ENCODE data around the gene LMNA.

The LMNA gene

GRCh38 chr1:156082309-156083091, 32.0 kb upstream of the LMNA start, which contains the start of gene MEX3A:
Gene MEX3A (minus strand): TSS chr1:156082465. CDS start chr1:156081998, 467 bp downstream.
- DNase-seq = peak in 2 of 4 experiments; percentile 27 to 46

- DNase-seq = no peak
Observed at GRCh38 chr1:156083800-156084790, 30.4 kb upstream of the LMNA start.

GRCh38 chr1:156086256-156086662, 28.3 kb upstream of the LMNA start:
- DNase-seq = no peak

GRCh38 chr1:156089704-156090103, 24.8 kb upstream of the LMNA start:
- no peak for DNase-seq

- DNase-seq = no peak
Observed at GRCh38 chr1:156090138-156090839, 24.2 kb upstream of the LMNA start.

GRCh38 chr1:156090840-156091188, 23.7 kb upstream of the LMNA start:
- DNase-seq = peak; percentile 85 to 92 (median 87)

- DNase-seq = no peak
Observed at GRCh38 chr1:156091610-156092009, 22.9 kb upstream of the LMNA start.

- no peak for DNase-seq
Observed at GRCh38 chr1:156095906-156096508, 18.5 kb upstream of the LMNA start.

GRCh38 chr1:156096640-156097391, 17.7 kb upstream of the LMNA start:
- peak; percentile 47 to 70 (median 58) for DNase-seq

- DNase-seq = no peak
Observed at GRCh38 chr1:156097499-156098178, 16.9 kb upstream of the LMNA start.

GRCh38 chr1:156098784-156099183, 15.7 kb upstream of the LMNA start:
- no peak for DNase-seq

- no peak for DNase-seq
Observed at GRCh38 chr1:156099282-156099681, 15.2 kb upstream of the LMNA start.

GRCh38 chr1:156100205-156100995, 14.1 kb upstream of the LMNA start:
- DNase-seq = no peak

- no peak for DNase-seq
Observed at GRCh38 chr1:156101880-156102279, 12.6 kb upstream of the LMNA start.

- no peak for DNase-seq
Observed at GRCh38 chr1:156102633-156103511, 11.6 kb upstream of the LMNA start.

GRCh38 chr1:156103521-156103947, 11.0 kb upstream of the LMNA start:
- no peak for DNase-seq

- no peak for DNase-seq
Observed at GRCh38 chr1:156104065-156104810, 10.3 kb upstream of the LMNA start.
